GM21529 (cell line): ENCODE results near the gene SYNGR1.

Experiments used
- ATAC-seq: cut with Tn5 transposase; IDR thresholded peaks from one replicate; pipeline ENCODE4 v1.9.1; 2021; ENCODE audit not compliant: unreplicated experiment

The SYNGR1 gene

GRCh38 chr22:39428597-39429071 lies 78.8 kb downstream of the SYNGR1 start:
- ATAC-seq = no peak

GRCh38 chr22:39429186-39429585 lies 79.4 kb downstream of the SYNGR1 start:
- no peak for ATAC-seq

- no peak for ATAC-seq
Measured at GRCh38 chr22:39429916-39430575, 80.3 kb downstream of the SYNGR1 start.

- ATAC-seq = no peak
Measured at GRCh38 chr22:39430576-39431150, 80.9 kb downstream of the SYNGR1 start.

GRCh38 chr22:39431216-39431801 lies 81.5 kb downstream of the SYNGR1 start:
- no peak for ATAC-seq

GRCh38 chr22:39431821-39432251 lies 82.0 kb downstream of the SYNGR1 start:
- no peak for ATAC-seq

GRCh38 chr22:39432361-39432811 lies 82.6 kb downstream of the SYNGR1 start:
- ATAC-seq = no peak

- ATAC-seq = no peak
Measured at GRCh38 chr22:39433476-39434242, 83.9 kb downstream of the SYNGR1 start.

GRCh38 chr22:39434243-39434653 lies 84.5 kb downstream of the SYNGR1 start:
- no peak for ATAC-seq

- no peak for ATAC-seq
Measured at GRCh38 chr22:39434721-39435120, 84.9 kb downstream of the SYNGR1 start.
